ENCODE results near the gene PRKG1. TPM values are rescaled to one million over a fixed set of nuclear protein-coding genes. Genes with fewer than 3 reads are reported as not detected.

PRKG1 gene
- total and polyA plus RNA-seq, 2 of the 4 experiments (the other 2 are of a cell fraction) = 3.5 to 18.3 TPM

- no peak for DNase-seq
- TF ChIP-seq SMC3 (IDR thresholded peaks at IDR 0.05; ENCODE audit: low read depth, low read length) = no peak
- Histone ChIP-seq H4K8ac (ENCODE audit: low read depth in 2 of 2, low read length in 2 of 2) (no peak overlapping the region), H3K4ac (ENCODE audit: low read depth, low read length) (no peak overlapping the region), H3K36me3 (ENCODE audit: control insufficient read depth, insufficient read depth, low read length) (no peaks in the 10 kb centered on the region), H2BK15ac (ENCODE audit: low read depth, low read length) (no peak overlapping the region), H3K27me3 (ENCODE audit: control insufficient read depth, insufficient read depth, low read length) (no peaks in the 10 kb centered on the region), H3K14ac (replicated peaks; ENCODE audit: low read depth, low read length) (no peak overlapping the region), H3K18ac (ENCODE audit: low read depth, low read length) (no peak overlapping the region), H2BK120ac (ENCODE audit: low read depth, low read length) (no peak overlapping the region), H2AK5ac (ENCODE audit: low read depth, low read length) (no peak overlapping the region), H3K9ac (ENCODE audit: low read depth, low read length) (no peak overlapping the region), H4K91ac (ENCODE audit: insufficient read depth, low read depth, low read length) (no peak overlapping the region), H3K4me2 (ENCODE audit: low read depth, low read length) (no peak overlapping the region), H2AFZ (replicated peaks; ENCODE audit: low read length, poor library complexity) (no peak overlapping the region), H4K5ac (ENCODE audit: low read depth, low read length) (no peak overlapping the region), H3K4me3 (ENCODE audit: insufficient read depth, low read depth, low read length) (no peak overlapping the region), H2BK20ac (ENCODE audit: low read depth, low read length) (no peak overlapping the region), H3K9me3 (ENCODE audit: control insufficient read depth, insufficient read depth, low read length) (no peaks in the 10 kb centered on the region), H3K56ac (ENCODE audit: extremely low read depth, insufficient read depth, low read length) (no peak overlapping the region), H3K23ac (ENCODE audit: low read depth, low read length) (no peak overlapping the region), H2AK9ac (replicated peaks; ENCODE audit: low read depth, low read length, poor library complexity) (no peak overlapping the region), H3K27ac (ENCODE audit: insufficient read depth, low read length) (no peak overlapping the region), H2BK5ac (ENCODE audit: low read depth, low read length, poor library complexity, severe bottlenecking) (no peak overlapping the region), H3K4me1 (ENCODE audit: control insufficient read depth, insufficient read depth, low read length) (no peaks in the 10 kb centered on the region; the same call in 1 of the 2 replicates), H3K79me1 (ENCODE audit: low read depth in 1 of 2, low read length in 2 of 2) (no peaks in the 10 kb centered on the region), H4K20me1 (ENCODE audit: insufficient read depth, low read length) (no peaks in the 10 kb centered on the region), H3K9me1 (ENCODE audit: insufficient read depth, low read length) (no peaks in the 10 kb centered on the region)
- WGBS, 2 experiments (ENCODE audit: extremely low coverage in 2 of 2, insufficient read length in 1 of 2) = 70 to 100% methylated on average over 2 of the region's 3 CpGs
- in situ Hi-C loops (cut with MboI; ENCODE audit: low sequenced_read_pairs) = no loop called here
- intact Hi-C loops (cut with micrococcal nuclease) = no loop called here
- dilution Hi-C loops (cut with HindIII; ENCODE audit: low sequenced_read_pairs, unreplicated experiment) = no loop called here
- CTCF ChIA-PET = no interaction called here
- POLR2A ChIA-PET (ENCODE audit: unreplicated experiment) = no interaction called here
- ATAC-seq (ENCODE audit: low read depth) = no peak
- BruUV-seq (replicated peaks) = no TSS peak
Observed at GRCh38 chr10:51910596-51910995, 836.3 kb downstream of the PRKG1 start.
